Fibroblast of skin of left quadriceps (primary cell): ENCODE measurements around the gene TIMP1.
A peak's percentile ranks its signal among the peaks of the same experiment; 100 is the strongest.

Experiments used
- DNase-seq, 2 experiments: peaks; one replicate each; pipeline ENCODE4 v3.0.0-alpha.2; 2013; ENCODE audit warnings: low read depth in 2 of 2

Gene TIMP1

DNA sequence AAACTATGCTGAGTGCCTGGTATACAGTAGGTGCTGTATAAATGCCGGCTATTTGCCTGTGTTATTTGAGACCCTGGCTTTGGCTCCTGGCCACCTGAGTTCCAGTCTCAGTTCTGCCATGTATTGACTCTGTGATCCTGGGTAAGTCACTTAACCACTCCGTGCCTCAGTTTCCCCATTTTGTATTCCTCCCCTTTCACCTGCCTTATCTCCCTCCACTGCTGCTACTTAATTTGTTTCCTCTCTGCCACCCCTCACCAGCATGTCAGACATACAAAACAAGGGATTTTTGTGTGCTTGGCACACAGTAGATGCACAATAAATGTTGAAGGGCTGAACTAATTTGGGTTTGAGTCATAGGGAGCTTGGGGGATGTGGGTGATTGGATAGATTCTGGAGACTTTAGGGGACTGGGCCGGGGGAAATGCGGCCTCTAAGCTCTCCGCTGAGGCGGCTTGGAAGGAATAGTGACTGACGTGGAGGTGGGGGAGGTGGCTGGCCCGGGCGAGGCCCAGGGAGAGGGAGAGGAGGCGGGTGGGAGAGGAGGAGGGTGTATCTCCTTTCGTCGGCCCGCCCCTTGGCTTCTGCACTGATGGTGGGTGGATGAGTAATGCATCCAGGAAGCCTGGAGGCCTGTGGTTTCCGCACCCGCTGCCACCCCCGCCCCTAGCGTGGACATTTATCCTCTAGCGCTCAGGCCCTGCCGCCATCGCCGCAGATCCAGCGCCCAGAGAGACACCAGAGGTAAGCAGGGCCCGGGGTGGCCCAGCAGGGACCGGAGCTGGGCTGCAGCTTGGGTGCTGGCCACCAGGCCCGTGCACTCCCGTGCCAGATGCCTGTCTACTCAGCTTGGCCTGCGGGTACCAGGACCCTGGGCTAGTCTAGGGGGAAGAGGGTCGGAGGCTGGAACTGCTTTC, at the start of gene TIMP1:
TSS of gene TIMP1 (plus strand) at position 706 of the 917 bp plus-strand sequence. CDS start 980 bp downstream, outside the sequence.
- DNase-seq: peak; percentile 82 to 87

DNA sequence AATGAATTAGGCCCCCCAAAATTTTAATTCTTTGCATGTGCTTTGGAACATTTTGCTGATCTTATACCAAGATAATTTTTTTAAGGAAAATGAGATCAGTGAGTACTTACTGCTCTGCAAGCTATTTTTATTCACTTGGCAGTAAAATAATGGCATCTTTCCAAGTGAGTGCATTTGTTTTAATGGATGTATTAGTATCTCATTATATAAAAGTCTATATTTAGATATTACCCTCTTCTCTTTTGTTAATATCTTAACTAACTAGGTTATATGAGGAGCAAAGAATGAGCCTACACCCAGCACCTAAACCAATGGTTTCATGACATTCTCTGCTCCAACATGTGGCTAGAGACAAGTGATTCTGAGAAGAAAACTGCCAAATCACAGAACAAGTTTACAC, 42.4 kb upstream of the TIMP1 start:
- no peak for DNase-seq

DNA sequence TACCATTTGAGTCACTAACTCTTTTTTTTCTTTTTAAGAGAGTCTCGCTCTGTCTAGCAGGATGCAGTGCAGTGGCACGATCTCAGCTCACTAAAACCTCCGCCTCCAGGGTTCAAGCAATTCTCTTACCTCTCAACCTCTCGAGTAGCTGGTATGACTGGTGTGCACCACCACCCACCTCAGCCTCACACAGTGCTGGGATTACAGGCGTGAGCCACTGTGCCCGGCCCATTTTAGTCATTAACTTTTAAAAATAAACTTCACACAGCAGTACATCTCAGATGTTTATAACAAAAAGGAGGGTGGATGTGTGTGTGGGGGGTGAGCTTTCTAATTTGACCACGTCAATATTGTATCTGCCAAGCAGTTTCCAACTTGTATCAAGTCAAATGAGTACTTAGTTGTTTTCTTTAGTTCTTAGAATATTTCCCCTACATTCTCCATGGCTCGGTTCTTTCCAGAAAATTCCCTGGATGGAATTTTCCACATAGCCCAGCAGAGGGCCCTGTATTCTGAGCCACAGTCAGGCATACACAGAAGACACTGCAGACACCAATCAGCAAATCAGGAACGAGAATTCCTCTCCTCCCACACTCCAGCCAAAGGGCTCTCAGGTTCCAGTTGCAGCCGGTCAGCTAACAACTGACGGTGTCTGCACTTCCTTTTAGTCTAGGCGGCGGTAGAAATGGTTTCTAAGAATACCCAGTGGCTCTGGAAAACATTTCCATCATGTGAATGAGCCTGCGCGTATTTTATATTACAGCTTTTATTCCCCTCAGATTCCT, 41.3 kb upstream of the TIMP1 start:
- DNase-seq: peak; percentile 70 to 76

DNA sequence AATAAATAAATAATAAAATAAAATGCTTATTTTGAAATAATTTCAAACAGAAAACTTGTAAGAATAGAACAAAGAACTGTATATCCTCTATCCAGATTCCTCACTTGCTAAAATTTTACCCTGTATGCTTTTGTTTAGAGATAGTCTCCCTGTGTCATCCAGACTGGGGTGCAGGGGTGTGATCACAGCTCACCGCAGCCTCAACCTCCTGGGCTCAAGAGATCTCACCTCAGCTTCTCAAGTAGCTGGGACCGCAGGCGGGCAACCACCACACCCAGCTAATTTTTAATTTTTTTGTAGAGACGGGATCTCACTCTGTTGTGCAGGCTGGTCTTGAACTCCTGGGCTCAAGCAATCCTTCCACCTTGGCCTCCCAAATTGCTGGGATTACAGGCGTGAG, 38.7 kb upstream of the TIMP1 start:
- DNase-seq: no peak

DNA sequence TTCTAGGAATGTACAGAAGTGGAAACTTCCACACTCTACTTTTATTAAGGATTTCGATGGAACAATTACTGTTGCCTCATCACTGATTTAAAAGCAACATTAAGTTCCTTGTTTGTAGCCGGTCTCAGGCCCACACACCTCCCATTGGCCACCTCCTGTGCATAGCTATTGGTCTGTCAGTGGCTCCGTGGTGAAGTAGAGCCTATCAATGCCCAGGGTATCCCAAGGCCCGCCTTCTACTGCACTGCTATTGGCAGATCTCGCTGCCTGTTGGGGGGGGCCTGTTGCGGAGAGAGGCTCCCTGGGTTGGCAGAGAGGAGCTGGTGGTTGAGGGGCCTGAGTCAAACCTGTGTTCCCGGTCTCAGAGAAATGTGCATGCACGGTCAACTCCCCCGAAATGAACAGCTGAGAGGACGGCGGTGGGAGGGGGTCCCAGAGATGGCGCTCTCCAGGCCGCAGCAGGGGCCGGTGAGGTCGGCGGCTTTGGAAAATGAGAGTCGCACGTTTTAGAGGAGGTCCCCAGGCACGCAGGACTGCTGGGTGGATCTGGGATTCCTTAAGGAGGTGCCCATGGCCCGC, 26.1 kb upstream of the TIMP1 start:
- peak; percentile 83 to 84 for DNase-seq

DNA sequence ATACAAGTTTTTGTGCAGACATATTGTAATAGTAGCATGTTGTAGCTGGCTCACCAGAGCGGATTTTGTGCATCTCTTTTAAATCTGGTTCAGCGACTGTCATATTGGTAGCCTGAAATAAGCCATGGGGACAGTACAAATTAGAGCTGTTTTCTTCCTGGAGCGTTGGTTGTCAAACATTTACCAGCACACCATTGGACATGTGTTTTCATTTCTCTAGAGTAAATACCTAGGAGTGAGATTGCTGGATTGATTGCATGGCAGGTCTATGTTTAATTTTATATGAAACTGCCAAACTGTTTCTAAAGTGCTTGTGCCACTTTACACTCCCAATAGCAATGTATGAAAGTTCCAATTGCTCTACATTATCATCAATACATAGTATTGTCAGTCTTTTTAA, 23.8 kb upstream of the TIMP1 start:
- DNase-seq: no peak

DNA sequence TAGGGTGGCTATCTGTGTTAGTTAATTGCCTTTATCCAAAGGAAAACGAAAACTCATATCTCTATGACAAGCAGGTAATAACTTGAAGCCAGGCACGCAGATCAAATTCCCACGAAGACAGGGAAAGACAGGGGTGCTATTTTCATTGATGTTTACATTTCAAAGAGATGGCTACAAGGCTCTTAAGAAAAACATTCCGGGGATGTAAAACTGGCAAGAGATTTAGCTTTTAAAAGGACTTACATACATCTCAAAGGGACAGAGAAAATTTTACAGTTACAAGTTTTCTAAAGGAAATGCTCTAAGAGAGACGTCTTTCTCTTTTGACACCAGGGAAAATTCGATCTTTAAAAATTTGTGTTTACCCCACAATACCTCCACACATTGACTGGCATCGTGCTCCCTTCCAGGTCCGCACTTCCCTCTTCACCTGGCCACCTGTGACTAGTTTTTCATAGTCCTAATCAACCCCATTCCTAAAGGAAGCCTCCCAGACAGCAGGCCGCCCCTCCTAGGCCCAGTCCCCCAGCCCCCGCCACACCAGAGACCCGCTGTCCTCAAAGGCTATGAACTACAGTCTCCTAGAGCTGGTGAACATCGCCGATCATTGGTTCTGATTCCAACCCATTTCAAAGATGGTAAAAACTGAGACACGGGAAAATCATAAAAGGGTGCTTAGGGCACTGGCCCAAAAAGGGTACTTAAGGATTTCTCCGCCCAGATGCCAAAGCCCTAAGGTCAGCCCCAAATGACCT, 21.9 kb upstream of the TIMP1 start:
- DNase-seq: no peak

DNA sequence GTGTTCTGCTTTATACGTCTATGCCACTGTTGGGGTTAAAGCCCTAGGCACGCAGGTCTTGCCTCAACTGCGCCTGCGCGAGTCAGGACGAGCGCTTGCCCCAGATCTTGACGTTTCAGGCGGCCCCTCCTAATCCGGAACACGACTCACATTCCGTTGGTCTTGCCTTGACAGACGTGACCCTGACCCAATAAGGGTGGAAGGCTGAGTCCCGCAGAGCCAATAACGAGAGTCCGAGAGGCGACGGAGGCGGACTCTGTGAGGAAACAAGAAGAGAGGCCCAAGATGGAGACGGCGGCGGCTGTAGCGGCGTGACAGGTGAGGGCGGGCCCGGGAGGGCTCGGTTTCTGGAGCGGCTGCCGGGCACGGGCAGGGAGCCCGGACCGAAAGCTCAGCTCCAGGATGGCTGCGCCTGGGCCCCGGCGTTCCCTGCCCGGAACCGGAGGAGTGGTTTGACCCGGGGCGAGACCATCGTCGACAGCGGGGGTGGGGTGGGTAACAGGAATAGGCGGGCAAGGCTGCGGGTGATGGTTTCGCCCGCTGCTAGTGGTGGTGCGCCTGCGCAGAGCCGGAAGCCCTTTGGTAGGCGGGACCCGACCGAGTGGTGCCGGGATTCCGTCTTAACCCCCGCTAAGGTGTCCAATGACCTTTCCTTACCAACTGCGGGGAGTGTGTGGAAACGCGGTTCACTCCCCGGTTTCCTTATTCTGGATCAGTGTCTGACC, 21.1 kb upstream of the TIMP1 start, which contains the start of gene ARAF:
TSS of gene ARAF (plus strand) at position 272 of the 725 bp plus-strand sequence. CDS start 1,763 bp downstream, outside the sequence.
- DNase-seq: peak; percentile 99

DNA sequence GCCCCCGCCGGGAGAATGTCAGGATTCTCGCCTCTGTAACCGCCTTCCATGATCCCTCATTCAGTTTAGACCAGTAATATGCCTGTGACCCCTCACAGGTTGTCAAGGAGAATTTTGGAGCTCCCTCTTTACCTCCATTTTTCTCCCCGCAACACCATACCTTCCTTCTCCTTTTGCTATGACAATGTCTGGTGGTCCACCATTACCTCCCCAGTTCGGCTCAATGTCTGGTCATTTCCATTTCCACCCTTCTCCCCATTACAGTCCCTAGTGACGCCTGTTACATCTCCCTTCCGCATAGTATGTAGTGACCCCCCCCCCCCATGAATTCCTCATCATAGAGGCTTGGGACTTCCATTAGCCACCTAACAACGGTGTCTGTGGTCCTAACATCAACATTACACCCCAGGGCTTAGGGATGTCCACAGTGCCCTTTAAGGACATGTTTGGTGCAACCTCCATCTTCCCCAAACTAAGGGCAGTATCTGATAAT, 20.5 kb upstream of the TIMP1 start:
- DNase-seq: no peak

DNA sequence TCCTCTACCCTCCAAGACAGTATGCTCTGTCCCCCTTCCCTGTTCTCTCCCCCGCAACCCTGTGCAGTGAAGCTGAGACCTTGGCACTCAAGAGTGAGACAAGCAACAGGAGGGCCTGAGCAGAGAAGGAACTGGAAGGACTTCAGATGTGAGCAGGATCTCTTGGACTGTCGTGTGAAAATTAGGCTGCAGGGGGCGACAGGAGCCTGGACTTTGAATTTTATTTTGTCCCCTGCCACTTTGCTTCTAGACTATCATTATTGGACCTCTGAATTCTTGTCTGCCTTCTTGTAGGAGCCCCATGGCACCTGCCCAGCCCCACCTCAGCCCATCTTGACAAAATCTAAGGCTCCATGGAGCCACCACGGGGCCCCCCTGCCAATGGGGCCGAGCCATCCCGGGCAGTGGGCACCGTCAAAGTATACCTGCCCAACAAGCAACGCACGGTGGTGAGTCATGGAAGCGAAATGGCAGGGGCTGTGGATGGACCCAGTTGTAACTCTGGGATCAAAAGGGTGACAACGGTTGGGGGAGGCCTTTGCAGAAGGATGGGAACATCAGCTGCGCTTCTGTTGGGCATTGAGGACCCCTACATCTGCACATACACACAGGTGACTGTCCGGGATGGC, 19.5 kb upstream of the TIMP1 start:
- no peak for DNase-seq

DNA sequence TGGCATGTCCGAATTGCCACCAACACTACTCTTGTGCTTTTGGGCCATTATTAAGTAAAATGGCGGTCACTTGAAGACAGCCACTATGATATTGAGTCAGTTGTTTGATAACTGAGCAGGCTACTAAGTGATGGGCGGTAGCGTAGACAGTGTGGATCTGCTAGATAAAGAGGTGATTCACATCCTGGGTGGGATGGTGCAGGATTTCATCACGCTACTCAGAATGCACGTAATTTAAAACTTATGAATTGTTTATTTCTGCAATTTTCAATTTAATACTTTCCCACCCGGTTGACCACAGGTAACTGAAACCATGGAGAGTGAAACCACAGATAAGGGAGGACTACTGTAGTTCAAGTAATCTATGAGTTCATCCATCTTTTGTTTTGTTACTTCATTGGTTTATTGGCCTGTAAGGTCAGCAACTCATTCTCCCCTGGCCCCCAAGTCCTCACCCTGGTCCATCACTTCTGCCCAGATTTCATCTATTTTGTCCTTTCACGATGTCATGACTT, 18.4 kb upstream of the TIMP1 start:
- no peak for DNase-seq

DNA sequence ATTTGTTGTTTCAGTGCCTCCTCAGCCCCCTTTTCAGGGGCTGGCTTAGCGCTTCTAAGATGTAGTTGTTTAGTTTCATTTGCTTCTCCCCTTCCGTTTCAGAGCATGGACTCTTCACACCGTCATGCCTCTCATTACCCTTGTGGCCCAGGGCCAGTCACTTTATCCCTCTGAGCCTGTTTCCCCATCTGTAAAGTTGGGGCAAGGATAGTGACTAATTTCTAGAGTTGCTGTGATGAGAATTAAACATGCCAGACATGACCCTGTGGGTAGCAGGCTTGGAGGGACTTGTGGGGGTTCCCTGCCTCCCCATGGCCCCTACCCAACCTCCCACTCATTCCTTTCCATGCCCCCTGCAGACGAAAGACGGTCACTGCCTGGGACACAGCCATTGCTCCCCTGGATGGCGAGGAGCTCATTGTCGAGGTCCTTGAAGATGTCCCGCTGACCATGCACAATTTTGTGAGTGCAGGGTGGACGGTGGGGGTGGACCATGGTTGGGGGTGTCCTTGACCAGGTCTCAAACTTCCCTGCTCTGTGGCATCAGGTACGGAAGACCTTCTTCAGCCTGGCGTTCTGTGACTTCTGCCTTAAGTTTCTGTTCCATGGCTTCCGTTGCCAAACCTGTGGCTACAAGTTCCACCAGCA, 17.7 kb upstream of the TIMP1 start:
- no peak for DNase-seq

DNA sequence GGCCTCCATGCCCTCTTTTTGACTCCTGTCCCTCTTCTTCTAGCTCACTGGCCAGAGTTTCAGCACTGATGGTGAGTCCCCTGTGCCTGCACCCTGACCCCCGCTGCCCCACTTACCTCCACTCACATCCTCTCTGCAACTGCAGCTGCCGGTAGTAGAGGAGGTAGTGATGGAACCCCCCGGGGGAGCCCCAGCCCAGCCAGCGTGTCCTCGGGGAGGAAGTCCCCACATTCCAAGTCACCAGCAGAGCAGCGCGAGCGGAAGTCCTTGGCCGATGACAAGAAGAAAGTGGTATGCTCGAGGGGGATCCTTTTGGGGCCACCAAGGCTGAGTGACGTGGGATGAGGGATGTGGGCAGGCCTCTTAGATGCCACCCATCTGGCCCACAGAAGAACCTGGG, 15.4 kb upstream of the TIMP1 start:
- no peak for DNase-seq

DNA sequence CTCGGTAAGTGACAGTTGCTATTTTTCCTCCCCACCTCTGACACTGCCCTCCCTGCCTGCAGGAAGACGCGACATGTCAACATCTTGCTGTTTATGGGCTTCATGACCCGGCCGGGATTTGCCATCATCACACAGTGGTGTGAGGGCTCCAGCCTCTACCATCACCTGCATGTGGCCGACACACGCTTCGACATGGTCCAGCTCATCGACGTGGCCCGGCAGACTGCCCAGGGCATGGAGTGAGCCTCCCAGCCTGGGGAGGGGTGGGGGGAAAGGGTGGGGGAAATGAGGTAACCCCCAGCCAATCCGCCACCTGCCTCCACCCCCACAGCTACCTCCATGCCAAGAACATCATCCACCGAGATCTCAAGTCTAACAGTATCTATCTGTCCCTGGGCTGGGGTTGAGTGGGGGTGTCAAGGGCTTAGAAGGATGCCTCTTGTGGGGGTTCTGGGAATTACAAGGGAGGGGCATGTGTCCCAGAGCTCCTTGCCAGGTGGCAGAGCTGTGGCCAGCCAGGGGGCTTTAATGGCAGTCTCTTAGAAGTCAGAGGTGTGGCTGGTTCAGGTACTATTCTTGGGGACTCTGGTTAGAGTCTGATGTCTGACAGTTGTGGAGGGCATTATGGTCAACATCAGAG, 13.5 kb upstream of the TIMP1 start:
- DNase-seq: no peak

DNA sequence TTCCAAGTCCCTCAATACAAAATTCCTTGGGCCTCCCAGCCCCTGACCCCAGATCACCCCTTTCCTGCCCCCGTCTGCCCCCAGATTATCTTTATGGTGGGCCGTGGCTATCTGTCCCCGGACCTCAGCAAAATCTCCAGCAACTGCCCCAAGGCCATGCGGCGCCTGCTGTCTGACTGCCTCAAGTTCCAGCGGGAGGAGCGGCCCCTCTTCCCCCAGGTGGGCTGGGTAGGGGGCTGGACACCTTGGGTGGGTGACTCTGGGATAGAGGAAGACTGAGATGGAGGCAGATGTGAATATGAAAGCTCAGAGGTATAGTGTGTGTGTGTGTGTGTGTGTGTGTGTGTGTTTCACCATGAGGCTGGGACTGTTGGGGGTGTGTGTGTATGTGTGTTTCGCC, 11.4 kb upstream of the TIMP1 start:
- no peak for DNase-seq

DNA sequence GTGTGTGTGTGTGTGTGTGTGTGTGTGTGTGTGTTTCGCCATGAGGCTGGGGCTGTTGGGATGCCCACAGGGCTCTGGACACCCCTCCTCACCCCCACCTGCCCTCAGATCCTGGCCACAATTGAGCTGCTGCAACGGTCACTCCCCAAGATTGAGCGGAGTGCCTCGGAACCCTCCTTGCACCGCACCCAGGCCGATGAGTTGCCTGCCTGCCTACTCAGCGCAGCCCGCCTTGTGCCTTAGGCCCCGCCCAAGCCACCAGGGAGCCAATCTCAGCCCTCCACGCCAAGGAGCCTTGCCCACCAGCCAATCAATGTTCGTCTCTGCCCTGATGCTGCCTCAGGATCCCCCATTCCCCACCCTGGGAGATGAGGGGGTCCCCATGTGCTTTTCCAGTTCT, 11.0 kb upstream of the TIMP1 start:
- no peak for DNase-seq

DNA sequence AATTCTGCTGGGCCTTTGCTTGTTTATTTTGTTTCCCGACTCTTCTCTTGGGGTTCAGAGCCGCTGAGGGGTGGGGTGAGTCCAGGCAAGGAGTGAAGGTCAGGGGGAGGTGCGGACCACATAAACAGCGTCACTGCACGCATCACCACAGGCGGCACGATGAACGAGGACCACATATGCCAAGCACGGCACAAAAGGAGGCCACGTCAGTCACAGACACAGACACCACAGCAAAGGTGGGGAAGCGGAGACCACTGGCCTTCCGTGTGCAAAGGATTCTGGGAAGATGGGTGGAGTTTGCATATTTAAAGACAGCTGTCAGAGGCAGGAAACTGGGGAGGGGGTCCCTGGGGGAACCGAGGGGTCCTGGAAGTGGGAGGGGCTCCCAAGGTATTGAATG, 10.3 kb upstream of the TIMP1 start:
- no peak for DNase-seq

DNA sequence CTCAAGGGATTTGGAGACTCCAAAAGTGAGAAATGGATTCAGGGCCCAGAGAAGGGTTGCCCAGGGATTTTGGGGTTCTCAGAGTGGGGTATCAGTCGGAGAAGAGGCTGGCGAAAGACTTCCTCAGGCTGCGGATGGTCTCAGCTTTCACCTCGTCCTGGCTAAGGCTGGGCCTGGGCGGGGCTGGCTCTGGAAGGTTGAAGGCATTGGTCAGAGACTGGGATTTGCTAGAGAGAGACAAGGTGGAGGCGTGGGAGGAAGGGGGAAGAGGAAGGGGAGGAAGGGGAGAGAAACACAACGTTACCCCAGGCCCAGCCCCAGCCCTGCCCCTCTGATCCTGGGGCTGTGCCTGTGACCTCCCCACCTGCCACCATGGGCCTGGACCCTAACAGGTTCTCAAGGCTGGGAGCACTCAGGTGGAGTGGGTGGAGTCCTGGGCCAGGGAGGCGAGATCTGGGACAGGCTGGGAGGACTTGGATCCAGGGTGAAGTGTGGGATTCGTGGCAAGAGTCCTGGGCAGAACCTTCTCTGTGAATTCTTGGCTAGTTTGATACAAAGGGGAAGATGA, 9.4 kb upstream of the TIMP1 start:
- DNase-seq: no peak
